Stimulated activated CD8-positive, alpha-beta memory T cell treated with anti-CD3 and anti-CD28 coated beads, Interleukin-15, amount 100 ng/mL, for 48 hours (primary cell): ENCODE data around the gene NTNG2.
"Not testable (repeated sequence)": the region's sequence is repeated elsewhere in the genome, so short reads cannot be mapped to it uniquely, and the experiment has no call there.

Experiments
- DNase-seq, 2 donors: peaks; one replicate each; pipeline ENCODE4 v3.0.0-alpha.2; 2020; ENCODE audit warnings: low read depth in 2 of 2

NTNG2 gene, protein sequence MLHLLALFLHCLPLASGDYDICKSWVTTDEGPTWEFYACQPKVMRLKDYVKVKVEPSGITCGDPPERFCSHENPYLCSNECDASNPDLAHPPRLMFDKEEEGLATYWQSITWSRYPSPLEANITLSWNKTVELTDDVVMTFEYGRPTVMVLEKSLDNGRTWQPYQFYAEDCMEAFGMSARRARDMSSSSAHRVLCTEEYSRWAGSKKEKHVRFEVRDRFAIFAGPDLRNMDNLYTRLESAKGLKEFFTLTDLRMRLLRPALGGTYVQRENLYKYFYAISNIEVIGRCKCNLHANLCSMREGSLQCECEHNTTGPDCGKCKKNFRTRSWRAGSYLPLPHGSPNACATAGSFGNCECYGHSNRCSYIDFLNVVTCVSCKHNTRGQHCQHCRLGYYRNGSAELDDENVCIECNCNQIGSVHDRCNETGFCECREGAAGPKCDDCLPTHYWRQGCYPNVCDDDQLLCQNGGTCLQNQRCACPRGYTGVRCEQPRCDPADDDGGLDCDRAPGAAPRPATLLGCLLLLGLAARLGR

DNA sequence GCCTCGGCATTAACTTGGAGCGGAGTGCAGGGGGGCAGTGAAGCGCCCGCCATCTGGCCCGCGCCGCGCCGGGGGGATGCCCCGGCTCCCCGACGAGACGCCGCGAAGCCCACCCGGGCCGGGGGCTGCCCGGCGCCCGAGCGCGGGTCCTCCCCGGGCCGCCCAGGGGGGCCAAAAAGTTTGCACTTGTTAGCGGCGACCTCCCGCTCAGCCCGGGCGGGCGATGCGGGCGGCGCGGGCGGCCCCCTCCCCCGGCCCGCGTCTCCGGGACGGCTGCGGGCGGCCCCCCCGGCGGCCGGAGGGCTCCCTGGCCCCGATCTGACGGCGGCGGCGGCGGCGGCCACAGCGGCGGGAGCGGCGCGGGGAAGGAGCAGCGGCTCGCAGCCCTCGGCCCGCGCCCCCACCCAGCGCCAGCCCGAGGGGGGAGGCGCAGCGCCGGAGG is at the start of gene NTNG2:
TSS of gene NTNG2 (plus strand) at position 316 of the 442 bp plus-strand sequence. CDS start 4,774 bp downstream, outside the sequence.
- DNase-seq = no peak

DNA sequence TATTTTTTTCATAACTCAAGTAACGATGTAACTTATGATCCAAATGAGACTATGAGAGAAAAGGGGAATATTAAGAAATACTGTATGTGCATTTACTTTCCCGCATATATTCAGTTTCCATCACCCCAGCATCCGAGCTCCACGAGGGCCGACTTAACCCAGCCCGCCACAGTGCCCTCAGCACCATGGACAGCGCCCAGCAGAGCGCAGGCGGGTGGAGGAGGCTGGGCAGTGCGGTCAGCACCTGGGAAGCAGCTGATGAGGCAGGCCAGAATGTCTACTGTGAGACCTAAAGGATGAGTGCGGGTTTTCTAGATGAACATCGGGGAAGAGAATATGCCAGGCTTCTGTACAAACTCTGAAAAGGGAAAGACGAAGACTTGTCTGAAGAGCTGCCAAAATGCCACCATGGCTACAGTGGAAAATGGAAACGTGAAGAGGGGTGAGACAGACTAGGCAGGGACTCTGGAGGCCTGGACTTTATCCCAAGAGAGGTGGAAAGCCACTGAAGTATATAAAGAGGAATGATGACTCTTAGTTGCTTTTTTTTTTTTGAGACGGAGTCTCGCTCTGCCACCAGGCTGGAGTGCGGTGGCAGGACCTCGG is 47.7 kb upstream of the NTNG2 start:
- peak in 1 of 2 donors; percentile 13 for DNase-seq

DNA sequence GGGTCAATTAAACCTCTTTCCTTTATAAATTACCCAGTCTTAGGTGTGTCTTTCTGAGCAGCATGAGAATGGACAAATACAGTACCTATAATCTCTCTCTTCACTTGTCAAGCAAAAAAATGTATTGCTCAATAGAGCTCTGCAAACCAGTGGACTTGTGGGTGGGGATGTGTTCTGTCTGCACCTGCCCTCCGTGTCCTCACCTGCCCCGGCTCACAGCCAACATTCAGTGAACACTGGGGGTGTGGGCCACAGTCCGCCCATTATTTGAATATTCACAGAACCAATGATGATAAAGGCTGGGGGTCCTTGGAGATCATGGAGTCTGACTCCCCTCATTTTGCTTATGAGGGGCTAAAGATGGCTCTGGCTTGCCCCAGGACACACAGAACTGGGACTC is 45.3 kb upstream of the NTNG2 start:
- DNase-seq = no peak

DNA sequence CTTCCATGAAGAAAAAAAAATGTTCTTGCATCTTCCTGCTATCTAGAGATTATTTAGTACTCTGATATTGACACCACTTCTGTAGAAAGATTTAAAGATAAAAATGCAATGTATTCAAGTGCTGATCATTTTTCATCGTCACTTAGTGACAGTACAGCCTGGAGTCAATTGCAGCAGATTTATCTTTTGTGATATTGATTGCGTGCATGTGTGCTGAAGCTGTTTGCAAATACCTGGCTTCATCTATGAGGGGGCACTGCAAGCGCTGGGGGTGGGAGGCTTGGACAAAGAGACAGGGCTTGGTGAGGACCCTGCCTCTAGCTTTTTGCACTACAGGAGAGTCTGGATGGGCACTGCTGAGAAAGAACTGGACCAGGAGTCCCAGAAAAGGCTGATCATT is 44.2 kb upstream of the NTNG2 start:
- DNase-seq = no peak

DNA sequence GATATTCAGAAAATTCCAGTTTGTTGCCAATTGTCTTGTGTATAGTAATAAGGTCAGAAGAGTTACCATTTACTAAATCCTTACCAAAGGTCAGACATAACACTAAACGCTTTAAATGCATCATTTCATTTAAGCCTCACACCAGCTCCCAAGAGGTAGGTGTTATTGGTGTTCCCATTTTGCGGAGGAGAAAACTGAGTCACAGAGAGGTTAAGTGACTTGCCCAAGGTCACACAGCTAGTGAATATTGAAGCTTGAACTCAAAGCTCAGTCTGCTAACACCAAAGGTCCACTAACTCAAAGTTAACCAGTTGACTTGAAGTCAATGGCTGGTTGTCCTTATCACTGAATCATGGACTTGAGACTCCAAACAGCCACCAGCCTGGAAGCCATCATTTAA is 40.8 kb upstream of the NTNG2 start:
- no peak for DNase-seq

DNA sequence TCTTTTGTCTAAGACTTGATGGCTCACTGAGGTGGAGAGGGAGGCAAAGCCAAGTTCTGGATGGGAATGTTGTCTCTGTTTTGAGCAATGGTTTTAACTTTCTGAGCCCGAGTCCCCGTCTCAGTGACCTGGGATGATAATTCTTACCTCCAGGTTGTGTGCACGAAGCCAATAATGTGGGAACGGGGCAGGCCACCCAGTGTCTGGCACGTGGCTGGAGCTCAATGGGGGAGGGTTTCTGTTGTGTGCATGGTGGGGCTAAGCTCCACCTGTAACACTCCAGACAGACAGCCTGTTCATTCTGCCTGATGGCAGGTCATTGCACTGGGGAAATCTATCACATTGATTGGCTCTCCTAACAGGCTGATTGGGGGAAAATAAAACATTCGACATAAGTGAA is 37.1 kb upstream of the NTNG2 start:
- no peak for DNase-seq

DNA sequence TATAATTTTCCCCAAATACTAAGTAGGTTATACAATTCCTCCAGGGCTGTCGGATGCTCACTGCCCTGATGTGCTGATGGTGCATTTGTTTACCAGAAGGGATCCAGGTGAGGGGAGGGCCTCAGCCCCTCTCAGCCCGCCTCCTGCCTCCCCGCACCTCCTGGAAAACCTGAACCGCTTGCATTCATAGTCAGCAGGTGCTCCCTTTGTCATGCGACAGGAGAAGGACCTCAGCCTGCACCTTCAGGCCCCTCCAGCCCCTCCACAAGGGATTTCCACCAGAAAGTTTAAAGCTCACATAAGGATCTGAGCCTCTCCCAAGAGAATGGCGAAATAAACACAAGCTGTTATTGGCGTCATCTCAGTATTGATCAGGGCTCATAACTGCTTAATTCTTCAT is 36.5 kb upstream of the NTNG2 start:
- DNase-seq = no peak

DNA sequence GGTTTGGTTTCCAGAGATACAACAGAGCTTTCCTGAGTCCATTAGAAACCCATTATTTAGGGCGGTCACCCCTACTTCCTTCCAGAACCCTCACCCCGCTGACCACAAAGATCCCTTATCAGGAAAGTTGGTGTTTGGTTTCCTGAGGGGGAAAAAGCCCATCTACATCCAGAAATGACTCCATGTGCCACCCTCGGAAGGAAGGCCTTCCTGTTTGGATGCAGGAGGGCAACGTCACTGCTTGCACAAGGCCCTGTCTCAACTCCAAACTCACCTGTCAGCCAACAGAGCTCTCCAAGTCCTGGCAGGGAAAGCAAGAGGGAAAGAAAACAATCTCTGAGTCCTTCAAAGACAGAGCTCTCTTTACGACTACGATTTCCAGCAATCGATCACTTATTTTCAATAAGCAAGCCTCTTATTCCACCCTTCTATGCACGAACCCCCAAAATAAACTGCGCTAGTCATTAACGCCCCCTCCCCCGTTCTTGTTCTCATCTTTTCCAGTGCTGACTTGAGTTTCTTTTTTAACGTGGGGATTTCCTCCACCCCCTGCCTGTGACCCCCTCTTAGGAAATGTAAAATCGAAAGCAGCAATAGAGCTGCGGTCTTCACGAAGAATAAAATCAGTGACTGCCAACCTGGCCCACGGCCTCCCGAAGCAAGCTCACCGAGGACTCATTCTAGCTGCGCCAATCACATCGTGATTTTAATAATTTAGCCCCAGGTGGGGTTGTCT is 35.7 kb upstream of the NTNG2 start:
- DNase-seq = peak; percentile 16 to 21

DNA sequence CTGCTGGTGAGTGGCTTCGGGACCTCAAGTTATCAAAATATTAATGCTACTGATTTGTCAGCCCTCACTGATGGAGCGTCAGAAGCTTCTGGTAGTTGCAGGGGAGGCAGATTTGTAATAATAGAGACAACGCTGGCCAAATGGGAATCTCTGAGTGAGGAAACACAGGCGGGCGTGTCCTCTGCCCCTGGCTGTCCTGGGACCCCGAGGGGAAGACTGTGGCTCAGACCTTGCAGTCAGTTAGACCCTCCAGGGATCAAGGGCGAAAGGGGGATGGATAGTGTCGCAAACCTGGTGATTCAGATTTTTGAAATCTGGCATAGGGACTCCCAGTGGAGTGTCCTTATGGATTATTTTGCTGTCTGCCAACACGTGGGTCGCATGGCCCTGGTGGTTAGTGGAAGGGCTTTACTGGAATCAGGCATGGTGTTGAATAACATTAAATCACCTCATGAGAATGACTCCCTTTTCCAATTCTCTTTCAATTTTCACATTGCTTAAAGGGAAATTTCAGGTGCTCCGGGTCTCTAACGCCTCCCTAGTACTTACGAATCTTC is 35.1 kb upstream of the NTNG2 start:
- no peak for DNase-seq

DNA sequence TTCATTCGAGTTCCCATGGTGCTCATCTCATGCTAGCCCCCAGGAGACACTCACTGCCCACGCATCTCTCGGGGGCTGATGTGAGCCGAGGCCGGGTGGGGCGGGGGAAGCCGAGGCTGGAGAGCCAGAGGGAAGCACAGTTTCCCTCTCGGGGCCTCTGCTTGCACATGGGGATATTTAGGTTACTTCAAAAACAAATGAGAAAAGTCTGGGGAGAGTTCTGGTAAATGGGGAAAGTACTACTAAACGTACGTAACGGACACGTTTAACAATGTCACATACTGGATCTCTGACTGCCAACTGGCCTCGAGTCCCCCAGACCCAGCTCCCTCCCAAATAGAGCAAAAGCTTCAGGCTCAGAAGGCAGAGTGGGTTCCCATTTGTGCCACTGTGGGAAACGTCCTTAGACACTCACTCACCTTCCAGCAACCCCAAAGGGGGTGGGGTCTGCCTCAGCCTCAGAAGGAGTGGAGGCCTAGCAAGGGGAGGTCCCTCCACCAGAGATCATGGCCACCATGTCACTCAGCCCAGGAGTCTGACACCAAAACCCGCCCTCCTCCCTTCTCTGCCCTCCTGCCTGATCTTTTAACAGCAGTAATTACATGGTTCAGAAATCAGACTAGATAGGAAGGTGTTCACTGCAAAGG is 33.8 kb upstream of the NTNG2 start:
- DNase-seq = no peak

DNA sequence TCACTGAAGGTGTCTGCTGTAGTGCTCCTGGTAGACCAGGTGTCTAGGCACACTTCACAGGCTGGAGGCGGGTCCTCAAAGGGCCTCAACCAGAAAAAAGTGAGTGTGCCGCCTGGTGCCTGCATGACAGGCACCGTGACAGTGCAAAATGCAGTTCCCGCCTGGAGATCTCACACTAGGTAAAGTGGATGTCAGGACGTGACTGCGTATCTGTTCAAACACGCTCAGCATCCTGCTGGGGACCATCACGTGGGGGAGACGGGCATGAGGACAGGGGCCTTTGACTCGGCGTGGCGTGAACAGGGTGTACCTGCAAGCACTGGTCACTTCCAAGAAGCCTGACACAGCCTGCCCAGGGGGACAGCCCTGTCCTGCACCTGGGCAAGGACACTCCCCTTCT is 32.3 kb upstream of the NTNG2 start:
- no peak for DNase-seq

DNA sequence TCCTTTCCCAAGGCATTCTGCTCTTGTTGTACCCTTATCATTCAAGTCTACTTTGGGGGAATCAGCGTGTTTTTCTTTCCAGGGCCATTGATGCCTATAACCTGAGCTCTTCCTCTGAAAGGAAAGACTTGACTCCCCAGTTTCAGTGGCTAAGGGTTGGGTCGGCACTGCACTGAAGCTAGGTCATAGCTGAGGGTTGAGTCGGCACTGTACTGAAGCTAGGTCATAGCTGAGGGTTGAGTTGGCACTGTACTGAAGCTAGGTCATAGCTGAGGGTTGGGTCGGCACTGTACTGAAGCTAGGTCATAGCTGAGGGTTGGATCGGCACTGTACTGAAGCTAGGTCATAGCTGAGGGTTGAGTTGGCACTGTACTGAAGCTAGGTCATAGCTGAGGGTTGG is 27.8 kb upstream of the NTNG2 start:
- not testable (repeated sequence) for DNase-seq

DNA sequence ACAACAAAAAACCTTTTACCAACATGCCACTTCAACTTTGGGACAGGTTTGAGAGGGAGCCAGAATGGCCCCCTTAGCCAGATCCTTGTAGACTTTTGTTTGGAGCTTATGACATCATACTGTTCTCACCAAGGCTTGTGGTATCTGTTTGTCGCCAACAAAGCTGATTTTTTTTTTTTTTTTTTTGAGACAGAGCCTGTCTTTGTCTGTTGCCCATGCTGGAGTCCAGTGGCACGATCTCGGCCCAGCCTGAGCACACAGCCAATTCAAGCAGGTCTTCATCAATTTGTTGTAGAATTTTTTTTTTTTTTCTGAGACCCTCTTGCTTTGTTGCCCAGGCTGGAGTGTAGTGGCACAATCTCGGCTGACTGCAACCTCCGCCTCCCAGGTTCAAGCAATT is 26.4 kb upstream of the NTNG2 start:
- DNase-seq = no peak

DNA sequence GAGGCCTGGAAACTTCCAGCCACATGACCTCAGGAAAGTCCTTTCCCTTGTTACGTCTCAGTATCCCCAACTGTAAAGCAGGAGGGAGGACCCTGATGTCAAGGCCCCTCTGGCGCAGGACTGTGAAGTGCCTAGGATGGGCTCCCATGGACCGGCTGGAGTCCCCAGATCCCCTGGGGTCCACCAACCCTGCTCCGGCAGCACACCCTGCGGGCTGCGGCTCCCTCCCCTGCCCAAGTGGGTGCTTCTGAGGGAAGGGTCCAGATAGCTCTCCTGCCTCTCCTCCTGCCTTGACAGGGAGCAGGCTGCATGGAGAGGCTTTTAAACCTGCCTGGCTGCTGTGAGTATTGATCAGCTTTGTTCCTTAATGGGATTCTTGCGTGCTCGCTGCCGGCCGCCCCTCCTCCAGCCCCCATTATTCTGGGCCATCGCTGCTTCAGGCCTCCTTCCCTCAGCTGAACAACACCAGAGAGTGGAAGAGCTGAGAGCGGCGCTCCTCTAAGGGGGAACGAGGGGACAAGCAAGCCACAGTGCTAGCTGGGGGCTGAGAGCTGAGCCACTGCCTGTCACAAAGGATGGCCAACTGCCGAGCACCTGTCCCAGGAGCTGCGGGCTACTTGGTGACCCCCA is 25.6 kb upstream of the NTNG2 start:
- DNase-seq = no peak

DNA sequence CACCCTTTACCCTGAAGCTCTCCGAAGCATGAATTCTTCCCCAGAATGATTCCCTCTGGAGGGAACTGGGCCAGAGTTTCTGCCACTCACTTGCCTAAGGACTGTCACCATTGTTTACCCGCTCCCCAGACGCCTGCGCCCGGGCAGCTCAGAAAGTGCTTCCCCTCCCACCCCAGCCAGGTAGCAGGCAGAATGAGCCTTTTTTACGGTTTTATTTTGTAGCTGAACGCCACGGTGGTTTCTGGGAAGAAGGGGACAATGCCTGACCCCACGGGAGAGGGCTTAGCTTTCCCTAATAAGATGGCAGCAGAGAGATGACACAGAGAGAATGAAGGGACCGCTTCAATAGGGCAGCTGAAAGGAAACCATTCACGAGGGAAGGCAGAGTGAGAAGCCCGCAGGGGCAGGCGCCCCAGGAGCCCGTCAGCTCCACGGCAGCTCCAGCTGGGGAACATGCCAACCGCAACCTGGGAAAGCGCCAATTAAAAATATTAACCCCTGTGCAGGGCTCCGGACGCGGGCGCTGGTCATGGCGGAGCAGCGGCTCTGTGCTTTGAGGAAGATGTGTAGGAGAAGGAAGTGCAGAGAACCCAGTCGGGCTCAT is 20.4 kb upstream of the NTNG2 start:
- DNase-seq = no peak

DNA sequence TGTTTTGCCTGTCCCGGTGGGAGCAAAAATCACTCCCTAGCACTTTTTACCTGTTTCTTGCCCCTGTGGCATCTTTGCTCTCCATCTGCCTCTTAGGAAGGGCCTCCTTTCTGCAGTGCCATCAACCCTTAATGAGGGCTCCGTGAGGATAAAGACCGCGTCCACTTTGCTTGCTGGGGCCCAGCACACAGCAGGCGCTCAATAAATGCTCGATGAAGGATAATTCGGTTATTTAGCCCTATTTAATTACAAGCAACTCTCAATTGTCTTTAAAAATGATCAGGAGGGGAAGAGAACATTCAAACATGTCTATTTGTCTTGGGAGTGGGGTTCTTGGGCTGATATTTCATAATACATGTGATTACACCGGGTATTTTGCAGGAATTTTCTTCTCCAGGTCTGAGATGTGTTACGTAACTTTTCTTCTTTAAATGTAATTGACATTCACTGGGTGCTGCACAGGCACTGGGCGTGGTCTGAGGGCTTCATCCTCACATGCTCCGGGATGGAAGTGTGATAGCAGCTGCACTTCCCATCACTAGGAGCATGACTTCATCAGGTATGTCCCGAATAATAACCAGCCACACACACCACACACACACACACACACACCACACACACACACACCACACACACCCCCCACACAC is 19.8 kb upstream of the NTNG2 start:
- DNase-seq = no peak

DNA sequence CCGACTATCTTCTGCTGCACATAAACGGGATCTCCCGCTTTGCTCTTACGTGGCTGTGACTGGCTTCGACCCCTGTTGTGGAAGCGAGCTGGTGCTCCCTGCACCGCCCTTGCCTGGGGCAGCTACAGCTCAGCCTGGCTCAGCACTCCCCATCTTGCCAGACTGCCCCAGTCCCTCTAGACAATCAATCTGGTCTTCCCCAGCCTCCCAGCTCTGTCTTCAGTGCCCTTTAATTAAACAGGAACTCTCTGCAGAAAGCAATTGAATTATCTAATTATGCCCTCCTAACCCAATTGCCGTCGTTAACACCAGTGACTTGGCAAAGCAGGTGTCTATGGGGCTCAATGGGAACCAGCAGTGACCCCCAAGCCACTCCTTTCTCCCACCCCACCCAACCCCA is 18.9 kb upstream of the NTNG2 start:
- no peak for DNase-seq

DNA sequence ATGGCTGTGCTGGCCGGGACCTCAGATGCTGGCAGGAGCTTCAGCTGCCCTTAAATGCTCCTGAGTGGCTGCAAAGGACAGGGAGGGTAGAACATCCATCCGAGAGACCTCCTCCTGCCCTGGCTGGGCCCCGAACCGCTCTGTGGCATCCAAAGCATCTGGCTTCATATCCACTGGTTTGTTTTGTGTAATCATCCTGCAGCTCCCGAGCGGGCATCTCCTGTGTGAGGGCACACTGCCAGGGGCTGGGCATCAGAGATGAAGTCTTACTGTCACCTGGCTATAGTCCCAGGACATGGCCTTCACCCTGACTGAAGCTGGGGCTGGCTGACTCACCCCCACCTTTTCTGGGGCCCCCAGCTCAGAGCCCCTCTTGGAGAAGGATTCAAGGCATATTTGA is 18.5 kb upstream of the NTNG2 start:
- no peak for DNase-seq

DNA sequence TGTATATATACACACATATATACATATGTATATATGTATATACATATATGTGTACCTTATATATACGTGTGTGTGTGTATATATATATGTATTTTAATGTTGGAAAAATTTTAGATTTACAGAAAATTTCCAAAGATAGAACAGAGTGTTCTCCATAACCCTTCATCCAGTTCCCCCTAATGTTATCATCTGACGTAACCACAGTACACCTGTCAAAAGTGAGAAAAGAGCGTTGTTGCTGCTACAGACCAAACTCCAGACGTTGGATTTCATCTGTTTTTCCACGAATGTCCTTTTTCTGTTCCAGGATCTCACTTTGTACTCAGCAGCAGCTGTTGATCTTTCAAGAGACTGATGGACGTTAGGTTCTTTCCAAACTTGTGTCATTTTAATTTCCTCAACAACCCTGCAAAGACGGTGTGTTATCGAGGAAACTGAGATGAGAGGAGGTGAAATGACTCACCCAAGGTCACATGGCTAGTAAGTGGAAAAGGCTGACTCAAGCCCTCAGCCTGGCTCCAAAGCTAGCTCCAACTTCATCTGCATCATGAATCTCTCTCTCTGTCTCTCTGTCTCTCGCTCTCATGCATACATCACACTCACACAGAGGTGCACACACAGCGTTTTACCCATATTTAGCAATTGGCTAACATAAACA is 17.0 kb upstream of the NTNG2 start:
- DNase-seq = no peak

DNA sequence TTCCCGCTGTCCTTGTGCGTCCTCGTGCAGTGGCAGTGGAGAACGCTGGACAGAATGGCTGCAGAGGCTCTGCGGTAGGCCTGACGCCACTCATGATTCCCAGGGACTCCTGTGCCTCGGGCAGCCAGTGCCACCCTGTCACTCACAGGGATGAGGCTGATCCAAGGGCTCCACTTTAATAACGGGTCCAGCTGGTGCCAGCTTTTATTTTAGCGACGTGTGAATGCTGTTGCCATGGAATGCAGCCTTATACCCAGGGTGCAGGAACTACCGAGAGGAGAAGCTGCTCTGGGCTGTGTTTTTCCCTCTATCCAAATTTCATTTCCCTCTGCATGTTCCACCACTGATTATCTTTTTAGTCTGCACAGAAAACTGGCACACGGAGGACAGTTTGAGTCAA is 15.8 kb upstream of the NTNG2 start:
- no peak for DNase-seq
